ENCODE data around the gene FAT3.

The FAT3 gene

GRCh38 chr11:92266806-92267205 is 42.2 kb downstream of the FAT3 start:
- H3K27ac ChIP-seq, result no peak overlapping the region
- H3K36me3 ChIP-seq, result no peaks in the 10 kb centered on the region
- no peaks in the 10 kb centered on the region for H3K9me3 ChIP-seq
- H3K4me3 ChIP-seq (ENCODE audit: low read depth in 1 of 2, low read length in 1 of 2), result no peak overlapping the region
- H3K4me1 ChIP-seq (ENCODE audit: control insufficient read depth in 1 of 2, insufficient read depth in 1 of 2, low read depth in 1 of 2, low read length in 1 of 2), result no peaks in the 10 kb centered on the region
- no peaks in the 10 kb centered on the region for H3K27me3 ChIP-seq
- TF ChIP-seq, protein P1, sequence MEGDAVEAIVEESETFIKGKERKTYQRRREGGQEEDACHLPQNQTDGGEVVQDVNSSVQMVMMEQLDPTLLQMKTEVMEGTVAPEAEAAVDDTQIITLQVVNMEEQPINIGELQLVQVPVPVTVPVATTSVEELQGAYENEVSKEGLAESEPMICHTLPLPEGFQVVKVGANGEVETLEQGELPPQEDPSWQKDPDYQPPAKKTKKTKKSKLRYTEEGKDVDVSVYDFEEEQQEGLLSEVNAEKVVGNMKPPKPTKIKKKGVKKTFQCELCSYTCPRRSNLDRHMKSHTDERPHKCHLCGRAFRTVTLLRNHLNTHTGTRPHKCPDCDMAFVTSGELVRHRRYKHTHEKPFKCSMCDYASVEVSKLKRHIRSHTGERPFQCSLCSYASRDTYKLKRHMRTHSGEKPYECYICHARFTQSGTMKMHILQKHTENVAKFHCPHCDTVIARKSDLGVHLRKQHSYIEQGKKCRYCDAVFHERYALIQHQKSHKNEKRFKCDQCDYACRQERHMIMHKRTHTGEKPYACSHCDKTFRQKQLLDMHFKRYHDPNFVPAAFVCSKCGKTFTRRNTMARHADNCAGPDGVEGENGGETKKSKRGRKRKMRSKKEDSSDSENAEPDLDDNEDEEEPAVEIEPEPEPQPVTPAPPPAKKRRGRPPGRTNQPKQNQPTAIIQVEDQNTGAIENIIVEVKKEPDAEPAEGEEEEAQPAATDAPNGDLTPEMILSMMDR (IDR thresholded peaks at IDR 0.05), result no peak

- H3K9me3 ChIP-seq, result no peaks in the 10 kb centered on the region
- H3K27ac ChIP-seq, result no peak overlapping the region
- no peaks in the 10 kb centered on the region for H3K4me1 ChIP-seq (ENCODE audit: control insufficient read depth in 1 of 2, insufficient read depth in 1 of 2, low read depth in 1 of 2, low read length in 1 of 2)
- H3K27me3 ChIP-seq, result no peaks in the 10 kb centered on the region
- TF ChIP-seq, protein P1 (IDR thresholded peaks at IDR 0.05), result no peak
- no peaks in the 10 kb centered on the region for H3K36me3 ChIP-seq
- H3K4me3 ChIP-seq (ENCODE audit: low read depth in 1 of 2, low read length in 1 of 2), result no peak overlapping the region
Observed at GRCh38 chr11:92267278-92267677, 42.7 kb downstream of the FAT3 start.

- Histone ChIP-seq H3K9me3 (no peaks in the 10 kb centered on the region), H3K4me3 (ENCODE audit: low read depth in 1 of 2, low read length in 1 of 2) (no peak overlapping the region), H3K4me1 (ENCODE audit: control insufficient read depth in 1 of 2, insufficient read depth in 1 of 2, low read depth in 1 of 2, low read length in 1 of 2) (no peaks in the 10 kb centered on the region), H3K27me3 (no peaks in the 10 kb centered on the region), H3K36me3 (no peaks in the 10 kb centered on the region), H3K27ac (no peak overlapping the region)
- TF ChIP-seq, protein P1 (IDR thresholded peaks at IDR 0.05), result no peak
Observed at GRCh38 chr11:92267968-92268367, 43.4 kb downstream of the FAT3 start.

GRCh38 chr11:92268546-92268945 is 43.9 kb downstream of the FAT3 start:
- TF ChIP-seq, protein P1 (IDR thresholded peaks at IDR 0.05), result no peak

GRCh38 chr11:92269021-92269420 is 44.4 kb downstream of the FAT3 start:
- Histone ChIP-seq H3K4me1 (ENCODE audit: control insufficient read depth in 1 of 2, insufficient read depth in 1 of 2, low read depth in 1 of 2, low read length in 1 of 2) (no peaks in the 10 kb centered on the region), H3K4me3 (ENCODE audit: low read depth in 1 of 2, low read length in 1 of 2) (no peak overlapping the region), H3K9me3 (no peaks in the 10 kb centered on the region), H3K27me3 (no peaks in the 10 kb centered on the region), H3K27ac (no peak overlapping the region), H3K36me3 (no peaks in the 10 kb centered on the region)
- TF ChIP-seq, protein P1 (IDR thresholded peaks at IDR 0.05), result no peak

More at GRCh38 chr11:92268546-92268945, 43.9 kb downstream of the FAT3 start:
- no peak overlapping the region for H3K4me3 ChIP-seq (ENCODE audit: low read depth in 1 of 2, low read length in 1 of 2)
- H3K36me3 ChIP-seq, result no peaks in the 10 kb centered on the region
- H3K4me1 ChIP-seq (ENCODE audit: control insufficient read depth in 1 of 2, insufficient read depth in 1 of 2, low read depth in 1 of 2, low read length in 1 of 2), result no peaks in the 10 kb centered on the region
- H3K27ac ChIP-seq, result no peak overlapping the region
- H3K9me3 ChIP-seq, result no peaks in the 10 kb centered on the region
- H3K27me3 ChIP-seq, result no peaks in the 10 kb centered on the region

- TF ChIP-seq, protein P1 (IDR thresholded peaks at IDR 0.05), result no peak
- Histone ChIP-seq H3K9me3 (no peaks in the 10 kb centered on the region), H3K27ac (no peak overlapping the region), H3K4me3 (ENCODE audit: low read depth in 1 of 2, low read length in 1 of 2) (no peak overlapping the region), H3K27me3 (no peaks in the 10 kb centered on the region), H3K4me1 (ENCODE audit: control insufficient read depth in 1 of 2, insufficient read depth in 1 of 2, low read depth in 1 of 2, low read length in 1 of 2) (no peaks in the 10 kb centered on the region), H3K36me3 (no peaks in the 10 kb centered on the region)
Observed at GRCh38 chr11:92269841-92270240, 45.2 kb downstream of the FAT3 start.
